ENCODE data around the gene INPPL1.

INPPL1 gene

GRCh38 chr11:72233773-72234513 lies 9.4 kb downstream of the INPPL1 start:
- no peak for DNase-seq

- no peak for DNase-seq
These were observed 9.9 kb downstream of the INPPL1 start for GRCh38 chr11:72234514-72234830.

GRCh38 chr11:72234920-72235319 lies 10.4 kb downstream of the INPPL1 start:
- DNase-seq: no peak

- no peak for DNase-seq
These were observed 10.9 kb downstream of the INPPL1 start for GRCh38 chr11:72235351-72236057.

GRCh38 chr11:72236083-72236697 lies 11.6 kb downstream of the INPPL1 start:
- DNase-seq: no peak

- DNase-seq: no peak
These were observed 12.2 kb downstream of the INPPL1 start for GRCh38 chr11:72236774-72237111.

- no peak for DNase-seq
These were observed 12.8 kb downstream of the INPPL1 start for GRCh38 chr11:72237112-72237931.

- DNase-seq: peak in 1 of 2 donors; percentile 18
These were observed 13.5 kb downstream of the INPPL1 start for GRCh38 chr11:72238040-72238450.

- no peak for DNase-seq
These were observed 14.1 kb downstream of the INPPL1 start for GRCh38 chr11:72238492-72239312.

- no peak for DNase-seq
These were observed 14.8 kb downstream of the INPPL1 start for GRCh38 chr11:72239313-72239848.

GRCh38 chr11:72239849-72240460 lies 15.4 kb downstream of the INPPL1 start:
- DNase-seq: no peak

GRCh38 chr11:72240461-72241290 lies 16.1 kb downstream of the INPPL1 start:
- DNase-seq: no peak

GRCh38 chr11:72241291-72241781 lies 16.8 kb downstream of the INPPL1 start:
- no peak for DNase-seq

GRCh38 chr11:72242141-72242540 lies 17.6 kb downstream of the INPPL1 start:
- no peak for DNase-seq

- no peak for DNase-seq
These were observed 18.8 kb downstream of the INPPL1 start for GRCh38 chr11:72243173-72244059.

- DNase-seq: no peak
These were observed 19.4 kb downstream of the INPPL1 start, which contains the start of gene PHOX2A for GRCh38 chr11:72244060-72244360. PHOX2A (minus strand) TSS chr11:72244176; CDS start chr11:72244004, 172 bp downstream.

GRCh38 chr11:72244361-72245262 lies 20.0 kb downstream of the INPPL1 start:
- DNase-seq: no peak

- DNase-seq: no peak
These were observed 20.8 kb downstream of the INPPL1 start for GRCh38 chr11:72245263-72245816.

Data from hippocampal formation (tissue), 2 donors.